Measurements from ENCODE around the gene AGBL5.
A peak's percentile ranks its signal among the peaks of the same experiment; 100 is the strongest.

Gene AGBL5

GRCh38 chr2:27067385-27067784 is 15.9 kb downstream of the AGBL5 start:
- Histone ChIP-seq H3K27ac (no peak overlapping the region), H3K9ac (no peak overlapping the region), H3K27me3 (no peaks in the 10 kb centered on the region), H3K36me3 (peaks cover 75% of the 10 kb centered on the region), H3K4me1 (peaks cover 32% of the 10 kb centered on the region), H3K9me3 (no peaks in the 10 kb centered on the region), H4K20me1 (peaks cover 58% of the 10 kb centered on the region), H3K4me2 (no peak overlapping the region), H3K4me3 (no peak overlapping the region)
- TF ChIP-seq Cebpa-rat (IDR thresholded peaks at IDR 0.05): no peak

- H3K9ac ChIP-seq: peak overlapping the region; percentile 90; the same call in 1 of the 2 replicates
- H3K4me1 ChIP-seq: peaks cover 53% of the 10 kb centered on the region
- no peaks in the 10 kb centered on the region for H3K9me3 ChIP-seq
- H3K4me2 ChIP-seq: peak overlapping the region; percentile 100
- H4K20me1 ChIP-seq: peaks cover 52% of the 10 kb centered on the region
- H3K4me3 ChIP-seq: peak overlapping the region; percentile 87; the same call in 1 of the 2 replicates
- no peaks in the 10 kb centered on the region for H3K27me3 ChIP-seq
- peak overlapping the region; percentile 93; the same call in 1 of the 2 replicates for H3K27ac ChIP-seq
- TF ChIP-seq Cebpa-rat (IDR thresholded peaks at IDR 0.05): no peak
- H3K36me3 ChIP-seq: peaks cover 57% of the 10 kb centered on the region
Observed at GRCh38 chr2:27069436-27069835, 18.0 kb downstream of the AGBL5 start.

- H3K27ac ChIP-seq: peak overlapping the region; percentile 93
- H3K4me3 ChIP-seq: peak overlapping the region; percentile 87
- peak overlapping the region; percentile 100 for H3K4me2 ChIP-seq
- peaks cover 52% of the 10 kb centered on the region for H4K20me1 ChIP-seq
- no peaks in the 10 kb centered on the region for H3K27me3 ChIP-seq
- H3K4me1 ChIP-seq: peaks cover 59% of the 10 kb centered on the region
- TF ChIP-seq Cebpa-rat (IDR thresholded peaks at IDR 0.05): no peak
- no peaks in the 10 kb centered on the region for H3K9me3 ChIP-seq
- H3K36me3 ChIP-seq: peaks cover 52% of the 10 kb centered on the region
- H3K9ac ChIP-seq: peak overlapping the region; percentile 90
Observed at GRCh38 chr2:27069961-27070618, 18.6 kb downstream of the AGBL5 start.

- TF ChIP-seq Cebpa-rat (IDR thresholded peaks at IDR 0.05): no peak
- Histone ChIP-seq H4K20me1 (peaks cover 50% of the 10 kb centered on the region), H3K4me3 (peak overlapping the region; percentile 87), H3K27ac (peak overlapping the region; percentile 93), H3K27me3 (no peaks in the 10 kb centered on the region), H3K4me1 (peaks cover 66% of the 10 kb centered on the region), H3K36me3 (peaks cover 45% of the 10 kb centered on the region), H3K4me2 (peak overlapping the region; percentile 100), H3K9me3 (no peaks in the 10 kb centered on the region), H3K9ac (peak overlapping the region; percentile 90)
Observed at GRCh38 chr2:27070653-27071276, 19.3 kb downstream of the AGBL5 start.

- peak within 1 kb of the TSS; percentile 87 for H3K4me3 ChIP-seq
- H3K9ac ChIP-seq: peak within 1 kb of the TSS; percentile 90
- H3K4me1 ChIP-seq: peaks cover 73% of the 10 kb centered on the region
- H3K27ac ChIP-seq: peak within 1 kb of the TSS; percentile 93
- H3K36me3 ChIP-seq: peaks cover 39% of the 10 kb centered on the region
- H3K27me3 ChIP-seq: no peaks in the 10 kb centered on the region
- H3K9me3 ChIP-seq: no peaks in the 10 kb centered on the region
- peaks cover 43% of the 10 kb centered on the region for H4K20me1 ChIP-seq
- H3K4me2 ChIP-seq: peak within 1 kb of the TSS; percentile 100
- no peak for TF ChIP-seq Cebpa-rat (IDR thresholded peaks at IDR 0.05)
Observed at GRCh38 chr2:27071277-27071989, 20.0 kb downstream of the AGBL5 start, which contains the start of gene OST4. OST4 (minus strand) TSS chr2:27071654.

GRCh38 chr2:27071990-27072830 is 20.7 kb downstream of the AGBL5 start:
- Histone ChIP-seq H3K36me3 (peaks cover 31% of the 10 kb centered on the region), H3K4me1 (peaks cover 80% of the 10 kb centered on the region), H3K4me2 (peak overlapping the region; percentile 100), H3K27ac (peak overlapping the region; percentile 93), H3K4me3 (peak overlapping the region; percentile 87), H3K9ac (peak overlapping the region; percentile 90), H4K20me1 (peaks cover 39% of the 10 kb centered on the region), H3K27me3 (no peaks in the 10 kb centered on the region), H3K9me3 (no peaks in the 10 kb centered on the region)
- TF ChIP-seq Cebpa-rat (IDR thresholded peaks at IDR 0.05): no peak

- peak overlapping the region; percentile 90 for H3K9ac ChIP-seq
- H3K27ac ChIP-seq: peak overlapping the region; percentile 93
- peaks cover 87% of the 10 kb centered on the region for H3K4me1 ChIP-seq
Observed at GRCh38 chr2:27072920-27073319, 21.5 kb downstream of the AGBL5 start.

GRCh38 chr2:27073782-27074181 is 22.3 kb downstream of the AGBL5 start:
- Histone ChIP-seq H3K27ac (peak overlapping the region; percentile 93), H3K9ac (peak overlapping the region; percentile 70; the same call in 1 of the 2 replicates), H3K9me3 (no peaks in the 10 kb centered on the region), H3K4me2 (peak overlapping the region; percentile 100), H3K4me1 (peaks cover 86% of the 10 kb centered on the region), H3K36me3 (peaks cover 15% of the 10 kb centered on the region), H3K27me3 (no peaks in the 10 kb centered on the region), H4K20me1 (peaks cover 24% of the 10 kb centered on the region), H3K4me3 (no peak overlapping the region)
- TF ChIP-seq Cebpa-rat (IDR thresholded peaks at IDR 0.05): no peak

More at GRCh38 chr2:27072920-27073319, 21.5 kb downstream of the AGBL5 start:
- no peak for TF ChIP-seq Cebpa-rat (IDR thresholded peaks at IDR 0.05)
- Histone ChIP-seq H3K36me3 (peaks cover 24% of the 10 kb centered on the region), H3K4me2 (peak overlapping the region; percentile 100), H3K9me3 (no peaks in the 10 kb centered on the region), H3K4me3 (peak overlapping the region; percentile 87), H3K27me3 (no peaks in the 10 kb centered on the region), H4K20me1 (peaks cover 32% of the 10 kb centered on the region)
